NK-92 (cell line): Measurements from ENCODE around the gene OGFOD2.

ENCODE experiments used
- DNase-seq: peaks from one replicate; lab custom pipeline; 2025; ENCODE audit not compliant: unreplicated experiment; lab: John Stamatoyannopoulos, UW

Gene OGFOD2

GRCh38 chr12:122988036-122988435 lies 13.0 kb downstream of the OGFOD2 start:
- no peak for DNase-seq

- DNase-seq: no peak
Measured at GRCh38 chr12:122988612-122989212, 13.7 kb downstream of the OGFOD2 start.

- DNase-seq: no peak
Measured at GRCh38 chr12:122989225-122989839, 14.3 kb downstream of the OGFOD2 start.

GRCh38 chr12:122989874-122990419 lies 14.9 kb downstream of the OGFOD2 start:
- DNase-seq: no peak

GRCh38 chr12:122990561-122990960 lies 15.5 kb downstream of the OGFOD2 start:
- no peak for DNase-seq

GRCh38 chr12:122990961-122991622 lies 16.0 kb downstream of the OGFOD2 start:
- DNase-seq: no peak

GRCh38 chr12:122991623-122992275 lies 16.7 kb downstream of the OGFOD2 start:
- DNase-seq: no peak

GRCh38 chr12:122992386-122992785 lies 17.3 kb downstream of the OGFOD2 start:
- DNase-seq: no peak

GRCh38 chr12:122994140-122994675 lies 19.2 kb downstream of the OGFOD2 start:
- DNase-seq: no peak

GRCh38 chr12:122994781-122995502 lies 19.9 kb downstream of the OGFOD2 start:
- no peak for DNase-seq

GRCh38 chr12:122995503-122996187 lies 20.6 kb downstream of the OGFOD2 start:
- no peak for DNase-seq

- no peak for DNase-seq
Measured at GRCh38 chr12:122996188-122996601, 21.2 kb downstream of the OGFOD2 start.

- no peak for DNase-seq
Measured at GRCh38 chr12:122996621-122997342, 21.7 kb downstream of the OGFOD2 start.

GRCh38 chr12:122997343-122998250 lies 22.6 kb downstream of the OGFOD2 start:
- DNase-seq: no peak

GRCh38 chr12:122998316-122998715 lies 23.3 kb downstream of the OGFOD2 start:
- no peak for DNase-seq

- DNase-seq: no peak
Measured at GRCh38 chr12:122999196-122999946, 24.3 kb downstream of the OGFOD2 start.

- no peak for DNase-seq
Measured at GRCh38 chr12:122999986-123000420, 25.0 kb downstream of the OGFOD2 start.

GRCh38 chr12:123000578-123000977 lies 25.5 kb downstream of the OGFOD2 start:
- no peak for DNase-seq
